ENCODE measurements around the gene TSSK3.

GRCh38 chr1:32406629-32407111 lies 44.3 kb downstream of the TSSK3 start:
- TF ChIP-seq REST (IDR thresholded peaks at IDR 0.05; ENCODE audit: insufficient read depth in 1 of 2, low read depth in 2 of 2, low read length in 2 of 2) (no peak), POLR2AphosphoS5 (IDR thresholded peaks at IDR 0.05; ENCODE audit: low read depth, low read length) (no peak), TAF1 (IDR thresholded peaks at IDR 0.05; ENCODE audit: borderline replicate concordance, insufficient read depth, low read length) (no peak), SIN3A (IDR thresholded peaks at IDR 0.05; ENCODE audit: borderline replicate concordance, insufficient read depth, low read length) (no peak)

Measured in PFSK-1 (cell line).